Measurements from ENCODE around the gene SOD2.

GRCh38 chr6:159682810-159683209 lies 10.2 kb downstream of the SOD2 start:
- TF ChIP-seq CTCF (IDR thresholded peaks at IDR 0.05) (no peak), POLR2A (IDR thresholded peaks at IDR 0.05) (no peak)
